Thoracic aorta (tissue), 2 donors: ENCODE measurements around the gene ZBED4. TPM values are rescaled to one million over a fixed set of nuclear protein-coding genes. Genes with fewer than 3 reads are reported as not detected.

Experiments used
- ATAC-seq: fragments of 150-250 bp; one replicate; pipeline ENCODE4 v1.8.0; 2017; ENCODE audit warnings: low read depth; ENCODE audit not compliant: insufficient number of reproducible peaks, low FRiP score
- DNase-seq: peaks from one replicate; pipeline ENCODE4 v3.0.0-alpha.2; 2020; ENCODE audit warnings: low spot score
- H3K27ac ChIP-seq, 2 donors: fragments of 200-600 bp; sonication (generic); 1 replicate in 1 of 2; 2 replicates in 1 of 2; pipeline ENCODE4 v1.5.1; 2016; ENCODE audit warnings: mild to moderate bottlenecking in 2 of 2, moderate library complexity in 2 of 2
- H3K27me3 ChIP-seq: fragments of 200-600 bp; sonication (generic); replicated peaks from 2 replicates; pipeline ENCODE4 v1.6.0; 2016; ENCODE audit warnings: mild to moderate bottlenecking; ENCODE audit not compliant: insufficient read depth
- H3K36me3 ChIP-seq: fragments of 200-600 bp; sonication (generic); one replicate; pipeline ENCODE4 v1.5.1; 2016
- H3K4me1 ChIP-seq, 2 donors: fragments of 200-600 bp; sonication (generic); 1 replicate in 1 of 2; 2 replicates in 1 of 2; pipeline versions ENCODE4 v1.5.1 to v1.6.0; 2016; ENCODE audit warnings: low read depth in 2 of 2, mild to moderate bottlenecking in 1 of 2; ENCODE audit not compliant: control insufficient read depth in 1 of 2
- H3K4me3 ChIP-seq: fragments of 200-600 bp; sonication (generic); 2 replicates; pipeline ENCODE4 v1.5.1; 2016; ENCODE audit warnings: mild to moderate bottlenecking
- H3K9me3 ChIP-seq: fragments of 200-600 bp; sonication (generic); 2 replicates; pipeline ENCODE4 v1.5.1; 2016
- CTCF ChIP-seq: fragments of 200-600 bp; sonication (generic); IDR thresholded peaks from one replicate; pipeline ENCODE4 v1.5.1; 2019; ENCODE audit warnings: antibody characterized with exemption
- total RNA-seq, 2 donors: library from RNA; depleted of rRNA; stranded (reverse); fragments of >200 nt; gene quantifications; one replicate each; pipeline versions ENCODE4 v1.1.0 to v1.2.3, GENCODE V29; 2016

The ZBED4 gene
- total RNA-seq, 2 donors from 2014 or later, result 9.2 to 15.1 TPM

- Histone ChIP-seq H3K27me3 (no peaks in the 10 kb centered on the region), H3K27ac (no peak overlapping the region), H3K9me3 (no peaks in the 10 kb centered on the region), H3K4me3 (no peak overlapping the region), H3K4me1 (peaks cover 2 to 7% of the 10 kb centered on the region in 2 donors), H3K36me3 (peaks cover 12% of the 10 kb centered on the region)
- ATAC-seq, result no peak
- no peak for TF ChIP-seq CTCF
- no peak for DNase-seq
Measured at GRCh38 chr22:49924113-49924833, 70.6 kb downstream of the ZBED4 start.

DNA sequence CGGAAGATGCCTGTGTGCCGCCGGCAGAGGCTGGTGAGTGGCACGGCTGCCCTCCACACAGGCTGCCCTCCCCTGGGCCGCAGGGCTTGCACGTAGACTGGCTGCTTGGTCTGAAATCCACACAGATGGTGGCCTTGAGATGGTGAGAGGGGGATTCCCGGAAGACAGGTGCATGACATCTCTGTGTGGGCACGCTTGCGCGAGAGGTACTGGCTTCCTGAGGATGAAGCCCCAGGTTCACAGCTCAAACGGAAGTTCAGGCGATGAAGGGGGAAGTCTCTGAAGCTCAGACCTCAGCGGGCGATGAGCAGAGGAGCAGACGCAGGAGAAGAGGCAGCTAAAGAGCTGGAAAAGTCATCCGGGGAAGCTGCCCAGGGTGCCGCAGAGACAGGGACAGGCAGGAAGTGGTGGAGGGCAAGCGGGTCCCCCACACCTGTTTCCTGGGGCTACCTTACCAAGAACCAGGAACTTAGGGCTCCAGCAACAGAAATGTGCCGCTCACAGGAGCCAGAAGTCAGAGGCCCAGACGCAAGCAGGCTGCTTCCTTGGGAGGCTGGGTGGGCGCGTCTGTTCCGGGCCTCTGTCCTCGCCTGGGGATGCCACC lies 72.0 kb downstream of the ZBED4 start:
- no peak overlapping the region for H3K27ac ChIP-seq
- no peak for ATAC-seq
- no peaks in the 10 kb centered on the region for H3K9me3 ChIP-seq
- TF ChIP-seq CTCF, result no peak
- DNase-seq, result no peak
- peaks cover 10% of the 10 kb centered on the region for H3K36me3 ChIP-seq
- no peaks in the 10 kb centered on the region for H3K27me3 ChIP-seq
- peaks cover 0 to 7% of the 10 kb centered on the region in 2 donors for H3K4me1 ChIP-seq
- H3K4me3 ChIP-seq, result no peak overlapping the region

GRCh38 chr22:49926916-49927315 lies 73.3 kb downstream of the ZBED4 start:
- Histone ChIP-seq H3K4me3 (no peak overlapping the region), H3K4me1 (peaks cover 4 to 18% of the 10 kb centered on the region in 2 donors), H3K27me3 (no peaks in the 10 kb centered on the region), H3K9me3 (no peaks in the 10 kb centered on the region), H3K27ac (no peak overlapping the region), H3K36me3 (peaks cover 10% of the 10 kb centered on the region)
- ATAC-seq, result no peak
- no peak for DNase-seq
- no peak for TF ChIP-seq CTCF

DNA sequence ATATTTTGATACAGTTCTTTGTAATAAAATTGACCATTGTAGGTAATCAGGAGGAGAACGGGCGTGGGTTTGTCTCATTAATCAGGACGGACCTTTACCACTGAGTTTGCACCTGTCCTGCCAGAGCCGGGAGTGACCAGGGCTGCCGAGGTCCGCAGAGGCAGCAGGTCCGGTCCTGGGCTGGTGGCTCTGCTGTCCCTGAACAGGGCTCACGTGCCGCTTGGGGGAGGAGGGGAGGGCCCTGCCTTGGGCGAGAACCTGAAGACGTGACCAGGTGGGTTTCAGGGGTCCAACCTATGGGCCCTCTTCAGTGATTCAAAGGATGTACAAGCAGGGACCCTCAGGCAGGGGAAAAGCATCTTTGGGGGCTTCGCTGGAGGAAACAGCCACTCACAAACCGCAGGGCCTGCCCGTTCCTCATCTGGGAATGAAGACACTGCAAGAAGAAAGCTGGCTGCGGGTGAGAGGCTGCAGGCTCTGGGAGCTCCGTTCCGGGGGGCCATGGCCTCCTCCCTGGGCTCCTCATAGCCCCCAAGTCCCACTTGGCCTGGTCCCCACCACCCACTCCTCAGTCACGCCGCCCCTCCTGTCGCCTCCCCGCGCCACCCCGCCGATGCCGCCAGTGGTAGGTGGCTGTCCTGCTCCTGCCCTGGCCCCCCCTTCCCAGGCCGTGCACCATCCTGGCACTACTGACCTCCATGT lies 74.0 kb downstream of the ZBED4 start:
- DNase-seq (no peak), ATAC-seq (no peak)
- no peak for TF ChIP-seq CTCF
- H3K4me1 ChIP-seq, result peaks cover 4 to 18% of the 10 kb centered on the region in 2 donors
- H3K4me3 ChIP-seq, result no peak overlapping the region
- H3K9me3 ChIP-seq, result no peaks in the 10 kb centered on the region
- H3K27ac ChIP-seq, result no peak overlapping the region
- H3K36me3 ChIP-seq, result peaks cover 10% of the 10 kb centered on the region
- no peaks in the 10 kb centered on the region for H3K27me3 ChIP-seq

DNA sequence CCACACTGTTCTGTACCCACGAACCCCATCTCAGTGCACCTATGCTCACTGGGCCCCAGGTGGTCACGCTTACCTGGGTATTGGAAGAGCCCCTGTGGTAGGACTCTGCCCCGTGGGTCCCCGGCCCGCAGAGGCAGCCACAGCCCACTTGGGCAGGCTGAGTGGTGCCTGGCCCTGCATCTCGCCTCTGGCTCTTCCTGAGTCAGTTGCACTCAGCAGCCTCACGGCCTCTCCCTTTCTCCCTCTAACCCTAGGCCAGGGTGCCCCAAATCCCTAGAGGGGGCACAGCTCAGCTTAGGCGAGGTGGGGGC lies 74.5 kb downstream of the ZBED4 start:
- H3K4me3 ChIP-seq, result no peak overlapping the region
- DNase-seq (no peak), ATAC-seq (no peak)
- peaks cover 10% of the 10 kb centered on the region for H3K36me3 ChIP-seq
- no peaks in the 10 kb centered on the region for H3K9me3 ChIP-seq
- TF ChIP-seq CTCF, result no peak
- H3K4me1 ChIP-seq, result peaks cover 4 to 23% of the 10 kb centered on the region in 2 donors
- H3K27ac ChIP-seq, result no peak overlapping the region
- H3K27me3 ChIP-seq, result no peaks in the 10 kb centered on the region
